ENCODE measurements around the gene MEIOSIN.

MEIOSIN gene

DNA sequence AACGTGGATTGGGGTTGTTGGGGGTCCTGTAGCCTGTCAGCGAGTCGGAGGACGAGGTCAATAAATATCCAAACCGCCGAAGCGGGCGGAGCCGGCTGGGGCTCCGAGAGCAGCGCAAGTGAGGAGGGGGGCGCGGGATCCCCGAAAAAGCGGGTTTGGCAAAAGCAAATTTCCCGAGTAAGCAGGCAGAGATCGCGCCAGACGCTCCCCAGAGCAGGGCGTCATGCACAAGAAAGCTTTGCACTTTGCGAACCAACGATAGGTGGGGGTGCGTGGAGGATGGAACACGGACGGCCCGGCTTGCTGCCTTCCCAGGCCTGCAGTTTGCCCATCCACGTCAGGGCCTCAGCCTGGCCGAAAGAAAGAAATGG lies 36.6 kb downstream of the MEIOSIN start:
- Histone ChIP-seq H3K4me1 (peaks cover 52% of the 10 kb centered on the region), H3K27me3 (peaks cover 19% of the 10 kb centered on the region), H3K9ac (peak overlapping the region; percentile 72), H3K9me3 (no peaks in the 10 kb centered on the region), H3K4me3 (peak overlapping the region; percentile 85), H3K27ac (peak overlapping the region; percentile 72), H4K20me1 (peaks cover 24% of the 10 kb centered on the region), H3K4me2 (peak overlapping the region; percentile 98), H3K36me3 (no peaks in the 10 kb centered on the region)
- no peak for TF ChIP-seq Cebpa-rat (IDR thresholded peaks at IDR 0.05)

- peak overlapping the region; percentile 85 for H3K4me3 ChIP-seq
- peak overlapping the region; percentile 98 for H3K4me2 ChIP-seq
- peak overlapping the region; percentile 72 for H3K27ac ChIP-seq
- H3K27me3 ChIP-seq: peaks cover 19% of the 10 kb centered on the region
- no peaks in the 10 kb centered on the region for H3K9me3 ChIP-seq
- H3K4me1 ChIP-seq: peaks cover 48% of the 10 kb centered on the region
- H4K20me1 ChIP-seq: peaks cover 24% of the 10 kb centered on the region
- no peaks in the 10 kb centered on the region for H3K36me3 ChIP-seq
- TF ChIP-seq Cebpa-rat (IDR thresholded peaks at IDR 0.05): no peak
- peak overlapping the region; percentile 72 for H3K9ac ChIP-seq
Observed at GRCh38 chr19:45770192-45771101, 37.2 kb downstream of the MEIOSIN start.

- Histone ChIP-seq H3K27me3 (peaks cover 19% of the 10 kb centered on the region), H3K9ac (no peak overlapping the region), H3K9me3 (no peaks in the 10 kb centered on the region), H3K4me3 (peak overlapping the region; percentile 85; the same call in 1 of the 2 replicates), H3K4me1 (peaks cover 48% of the 10 kb centered on the region), H3K4me2 (peak overlapping the region; percentile 98), H3K27ac (no peak overlapping the region), H4K20me1 (peaks cover 24% of the 10 kb centered on the region), H3K36me3 (no peaks in the 10 kb centered on the region; the same call in 1 of the 2 replicates)
- no peak for TF ChIP-seq Cebpa-rat (IDR thresholded peaks at IDR 0.05)
Observed at GRCh38 chr19:45771311-45771933, 38.2 kb downstream of the MEIOSIN start.

- Histone ChIP-seq H3K4me2 (peak overlapping the region; percentile 98), H3K9me3 (no peaks in the 10 kb centered on the region), H3K4me1 (peaks cover 41% of the 10 kb centered on the region), H3K9ac (peak overlapping the region; percentile 21; the same call in 1 of the 2 replicates), H3K4me3 (no peak overlapping the region), H3K27me3 (peaks cover 13% of the 10 kb centered on the region), H3K27ac (no peak overlapping the region), H4K20me1 (peaks cover 24% of the 10 kb centered on the region), H3K36me3 (peaks cover 7% of the 10 kb centered on the region; the same call in 1 of the 2 replicates)
- no peak for TF ChIP-seq Cebpa-rat (IDR thresholded peaks at IDR 0.05)
Observed at GRCh38 chr19:45772130-45772840, 39.0 kb downstream of the MEIOSIN start.

DNA sequence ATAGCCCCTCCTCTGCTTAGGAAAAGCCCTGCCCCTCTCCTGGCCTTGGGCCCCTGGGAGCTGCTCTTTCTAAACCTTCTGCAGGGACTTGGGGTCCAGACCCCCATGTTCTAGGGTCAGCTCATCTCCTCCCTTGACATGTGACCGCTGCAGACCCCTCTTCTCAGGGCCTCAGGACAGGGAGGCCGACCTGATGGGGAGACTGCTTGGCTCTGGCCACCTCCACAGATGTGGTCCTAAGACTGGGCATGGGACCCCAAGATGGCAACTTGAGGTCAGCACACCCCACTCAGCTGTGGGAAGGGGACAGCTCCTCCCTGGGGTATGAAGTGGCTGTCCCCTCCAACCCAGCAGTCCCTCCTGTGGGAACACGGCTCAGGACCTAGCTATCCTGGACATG lies 39.7 kb downstream of the MEIOSIN start:
- H3K9ac ChIP-seq: no peak overlapping the region; the same call in 1 of the 2 replicates
- H3K4me1 ChIP-seq: peaks cover 35% of the 10 kb centered on the region
- H3K27me3 ChIP-seq: peaks cover 6% of the 10 kb centered on the region
- H3K36me3 ChIP-seq: peaks cover 12% of the 10 kb centered on the region; the same call in 1 of the 2 replicates
- H4K20me1 ChIP-seq: peaks cover 28% of the 10 kb centered on the region
- no peak for TF ChIP-seq Cebpa-rat (IDR thresholded peaks at IDR 0.05)
- H3K27ac ChIP-seq: no peak overlapping the region
- peak overlapping the region; percentile 98 for H3K4me2 ChIP-seq
- no peaks in the 10 kb centered on the region for H3K9me3 ChIP-seq
- H3K4me3 ChIP-seq: no peak overlapping the region

DNA sequence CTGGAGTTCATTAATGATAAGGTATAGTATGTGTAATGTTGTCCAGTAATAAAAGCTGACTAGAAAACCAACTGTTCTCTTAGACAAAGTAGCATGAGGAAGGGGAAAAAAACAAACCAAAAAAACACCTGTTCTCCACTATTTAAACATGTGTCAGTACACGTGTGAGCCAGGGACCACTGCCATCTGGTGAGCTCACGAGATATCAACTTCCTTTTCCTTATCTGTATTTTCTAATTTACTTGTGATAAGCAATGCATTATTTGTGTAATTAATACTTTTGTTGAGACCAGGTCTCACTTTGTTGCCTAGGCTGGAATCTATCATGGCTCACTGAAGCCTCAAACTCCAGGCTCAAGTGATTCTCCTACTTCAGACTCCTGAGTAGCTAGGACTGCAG lies 40.1 kb downstream of the MEIOSIN start:
- H3K4me2 ChIP-seq: peak overlapping the region; percentile 98
- peaks cover 2% of the 10 kb centered on the region; the same call in 1 of the 2 replicates for H3K27me3 ChIP-seq
- no peak overlapping the region; the same call in 1 of the 2 replicates for H3K9ac ChIP-seq
- peaks cover 35% of the 10 kb centered on the region for H3K4me1 ChIP-seq
- no peak overlapping the region for H3K27ac ChIP-seq
- no peak overlapping the region for H3K4me3 ChIP-seq
- H4K20me1 ChIP-seq: peaks cover 33% of the 10 kb centered on the region
- H3K9me3 ChIP-seq: no peaks in the 10 kb centered on the region
- no peak for TF ChIP-seq Cebpa-rat (IDR thresholded peaks at IDR 0.05)
- H3K36me3 ChIP-seq: peaks cover 12% of the 10 kb centered on the region; the same call in 1 of the 2 replicates

GRCh38 chr19:45774765-45775164 lies 41.5 kb downstream of the MEIOSIN start:
- TF ChIP-seq Cebpa-rat (IDR thresholded peaks at IDR 0.05): no peak
- peaks cover 42% of the 10 kb centered on the region for H4K20me1 ChIP-seq
- no peak overlapping the region for H3K4me2 ChIP-seq
- no peak overlapping the region for H3K9ac ChIP-seq
- H3K27me3 ChIP-seq: no peaks in the 10 kb centered on the region
- H3K4me3 ChIP-seq: no peak overlapping the region
- H3K36me3 ChIP-seq: peaks cover 12% of the 10 kb centered on the region; the same call in 1 of the 2 replicates
- no peaks in the 10 kb centered on the region for H3K9me3 ChIP-seq
- no peak overlapping the region for H3K27ac ChIP-seq
- peaks cover 47% of the 10 kb centered on the region for H3K4me1 ChIP-seq

GRCh38 chr19:45777395-45777961 lies 44.2 kb downstream of the MEIOSIN start:
- Histone ChIP-seq H3K27me3 (no peaks in the 10 kb centered on the region), H3K36me3 (peaks cover 12% of the 10 kb centered on the region; the same call in 1 of the 2 replicates)

DNA sequence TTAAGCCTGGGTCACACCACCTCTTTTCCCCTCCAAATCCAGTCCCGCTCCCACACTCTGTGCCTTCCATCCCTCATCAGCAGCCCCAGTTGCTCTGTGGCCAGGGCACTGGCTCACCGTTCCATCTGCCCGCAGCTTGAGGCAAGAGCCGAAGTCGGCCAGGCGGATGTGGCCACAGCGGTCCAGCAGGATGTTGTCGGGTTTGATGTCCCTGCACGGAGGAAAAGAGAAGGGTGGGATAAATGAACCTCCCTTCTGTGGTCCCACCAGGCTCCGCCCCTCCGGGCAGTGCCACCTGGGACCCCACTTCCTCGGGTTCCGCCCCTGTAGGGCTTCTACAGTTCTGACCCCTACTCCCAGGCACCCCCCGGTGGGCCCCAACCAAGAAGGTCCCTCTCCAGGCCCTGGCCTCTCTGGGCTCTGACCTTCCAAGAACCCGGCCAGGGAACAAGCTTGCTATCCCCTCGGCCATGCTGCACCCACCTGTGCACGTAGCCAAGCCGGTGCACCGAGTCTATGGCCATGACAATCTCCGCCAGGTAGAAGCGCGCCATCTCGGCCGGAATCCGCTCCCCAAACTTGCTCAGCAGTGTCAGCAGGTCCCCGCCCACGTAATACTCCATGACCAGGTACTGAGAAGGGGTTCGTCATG lies 44.9 kb downstream of the MEIOSIN start:
- Histone ChIP-seq H3K4me3 (no peak overlapping the region), H3K36me3 (peaks cover 12% of the 10 kb centered on the region; the same call in 1 of the 2 replicates), H3K9me3 (no peaks in the 10 kb centered on the region), H3K4me1 (peaks cover 34% of the 10 kb centered on the region), H3K27ac (no peak overlapping the region), H3K9ac (no peak overlapping the region), H4K20me1 (peaks cover 48% of the 10 kb centered on the region), H3K4me2 (peak overlapping the region; percentile 94), H3K27me3 (no peaks in the 10 kb centered on the region)
- TF ChIP-seq Cebpa-rat (IDR thresholded peaks at IDR 0.05): no peak

More at GRCh38 chr19:45777395-45777961, 44.2 kb downstream of the MEIOSIN start:
- Histone ChIP-seq H3K27ac (no peak overlapping the region), H3K4me1 (peaks cover 40% of the 10 kb centered on the region), H3K9me3 (no peaks in the 10 kb centered on the region), H3K4me3 (no peak overlapping the region), H3K4me2 (no peak overlapping the region), H3K9ac (no peak overlapping the region), H4K20me1 (peaks cover 49% of the 10 kb centered on the region)
- TF ChIP-seq Cebpa-rat (IDR thresholded peaks at IDR 0.05): no peak
